Measurements from ENCODE around the gene LSM7. TPM values are rescaled to one million over a fixed set of nuclear protein-coding genes. Genes with fewer than 3 reads are reported as not detected.
"Not testable (repeated sequence)": the region's sequence is repeated elsewhere in the genome, so short reads cannot be mapped to it uniquely, and the experiment has no call there.

LSM7 gene
- total RNA-seq, 1 donor from 2014 or later = 55.9 TPM

- TF ChIP-seq CTCF (IDR thresholded peaks at IDR 0.05) = no peak
- intact Hi-C loops (cut with DNase I) = no loop called here
- Histone ChIP-seq H3K27ac (no peak overlapping the region), H3K27me3 (no peaks in the 10 kb centered on the region), H3K36me3 (peaks cover 11% of the 10 kb centered on the region), H3K9me3 (no peaks in the 10 kb centered on the region), H3K4me1 (no peaks in the 10 kb centered on the region), H3K4me3 (no peak overlapping the region)
- ATAC-seq = peak; percentile 5
- no peak for DNase-seq
Measured at GRCh38 chr19:2352121-2352520, 23.7 kb upstream of the LSM7 start.

- intact Hi-C loops (cut with DNase I) = no loop called here
- no peaks in the 10 kb centered on the region for H3K27me3 ChIP-seq
- H3K9me3 ChIP-seq = no peaks in the 10 kb centered on the region
- no peak overlapping the region for H3K27ac ChIP-seq
- no peak overlapping the region for H3K4me3 ChIP-seq
- no peak for DNase-seq
- ATAC-seq = no peak
- no peaks in the 10 kb centered on the region for H3K4me1 ChIP-seq
- TF ChIP-seq CTCF (IDR thresholded peaks at IDR 0.05) = no peak
- peaks cover 11% of the 10 kb centered on the region for H3K36me3 ChIP-seq
Measured at GRCh38 chr19:2351591-2351990, 23.2 kb upstream of the LSM7 start.

DNA sequence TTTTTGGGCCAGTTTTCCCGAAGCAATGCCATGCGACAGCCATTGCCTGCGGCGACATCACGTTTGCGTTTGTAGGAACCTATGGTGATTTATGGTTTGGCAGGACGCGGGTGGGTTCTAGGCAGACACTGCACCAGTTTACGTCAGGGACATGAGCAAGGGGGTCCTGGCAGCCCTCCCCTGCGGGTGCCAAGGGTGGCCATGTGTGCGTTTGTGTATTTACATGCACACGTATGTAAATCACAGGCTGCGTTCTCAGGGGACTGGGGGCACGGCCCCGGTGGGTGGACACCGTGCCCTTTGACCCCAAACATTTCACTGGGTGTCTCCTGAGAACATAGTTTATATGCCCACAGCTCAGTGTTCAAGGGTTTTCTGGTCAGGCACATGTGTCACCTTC lies 22.3 kb upstream of the LSM7 start:
- Histone ChIP-seq H3K4me3 (no peak overlapping the region), H3K27ac (no peak overlapping the region), H3K4me1 (no peaks in the 10 kb centered on the region), H3K27me3 (no peaks in the 10 kb centered on the region), H3K9me3 (no peaks in the 10 kb centered on the region), H3K36me3 (peaks cover 11% of the 10 kb centered on the region)
- no peak for ATAC-seq
- no peak for TF ChIP-seq CTCF (IDR thresholded peaks at IDR 0.05)
- intact Hi-C loops (cut with DNase I) = no loop called here
- no peak for DNase-seq

DNA sequence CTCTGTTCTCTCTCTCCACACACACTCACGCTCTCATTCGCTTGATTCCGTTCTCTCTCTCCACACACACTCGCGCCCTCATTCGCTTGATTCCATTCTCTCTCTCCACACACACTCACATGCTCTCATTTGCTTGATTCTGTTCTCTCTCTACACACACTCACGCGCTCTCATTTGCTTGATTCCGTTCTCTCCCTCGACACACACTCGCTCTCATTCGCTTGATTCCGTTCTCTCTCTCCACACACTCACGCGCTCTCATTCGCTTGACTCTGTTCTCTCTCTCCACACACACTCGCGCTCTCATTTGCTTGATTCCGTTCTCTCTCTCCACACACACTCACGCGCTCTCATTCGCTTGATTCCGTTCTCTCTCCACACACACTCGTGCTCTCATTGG lies 21.4 kb upstream of the LSM7 start:
- H3K27ac ChIP-seq; intact Hi-C loops (cut with DNase I); ATAC-seq: not testable (repeated sequence)

DNA sequence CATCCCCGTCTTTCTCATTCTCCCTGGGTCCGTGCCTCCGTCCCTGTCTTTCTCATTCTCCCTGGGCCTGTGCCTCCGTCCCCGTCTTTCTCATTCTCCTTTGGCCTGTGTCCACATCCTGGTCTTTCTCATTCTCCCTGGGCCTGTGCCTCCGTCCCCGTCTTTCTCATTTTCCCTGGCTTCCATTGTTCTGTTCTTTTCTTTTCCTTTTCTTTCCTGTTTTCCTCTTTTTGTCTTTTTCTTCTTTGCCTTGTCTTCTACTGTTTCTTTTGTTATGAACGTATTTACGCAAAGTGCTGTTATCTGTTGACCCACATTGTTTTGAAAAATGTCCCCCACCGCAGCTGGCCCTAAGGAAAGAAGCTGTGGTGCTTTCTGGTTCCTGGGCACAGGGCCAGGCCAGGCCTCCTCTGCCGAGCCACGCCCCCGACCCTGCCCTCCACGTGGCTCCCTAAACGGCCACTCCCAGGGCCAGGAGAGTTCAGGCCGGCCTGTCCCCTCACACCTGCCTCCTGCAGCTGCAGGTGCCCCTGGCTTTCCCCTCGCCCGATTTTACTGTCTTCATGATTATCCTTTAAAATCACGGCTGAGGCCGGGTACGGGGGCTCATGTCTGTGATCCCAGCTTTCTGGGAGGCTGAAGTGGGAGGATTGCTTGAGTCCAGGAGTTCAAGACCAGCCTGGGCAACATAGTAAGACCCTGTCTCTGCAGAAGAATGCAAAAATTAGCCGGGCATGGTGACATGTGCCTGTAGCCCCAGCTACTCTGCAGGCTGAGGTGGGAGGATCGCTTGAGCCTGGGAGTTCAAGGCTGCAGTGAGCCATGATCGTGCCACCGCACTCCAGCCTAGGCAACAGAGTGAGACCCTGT lies 17.6 kb upstream of the LSM7 start:
- Histone ChIP-seq H3K4me3 (no peak overlapping the region), H3K9me3 (no peaks in the 10 kb centered on the region), H3K4me1 (no peaks in the 10 kb centered on the region), H3K27ac (no peak overlapping the region), H3K27me3 (no peaks in the 10 kb centered on the region), H3K36me3 (peaks cover 5% of the 10 kb centered on the region)
- ATAC-seq (peak; percentile 71), DNase-seq (no peak)
- TF ChIP-seq CTCF (IDR thresholded peaks at IDR 0.05) = no peak
- intact Hi-C loops (cut with DNase I) = no loop called here

More for the DNA sequence above, 21.4 kb upstream of the LSM7 start:
- not testable (repeated sequence) for DNase-seq, H3K9me3 ChIP-seq, H3K4me3 ChIP-seq, H3K4me1 ChIP-seq, H3K27me3 ChIP-seq
- peaks cover 11% of the 10 kb centered on the region for H3K36me3 ChIP-seq

GRCh38 chr19:2345076-2345475 lies 16.7 kb upstream of the LSM7 start:
- ATAC-seq (peak; percentile 16), DNase-seq (no peak)
- Histone ChIP-seq H3K4me3 (no peak overlapping the region), H3K9me3 (no peaks in the 10 kb centered on the region), H3K36me3 (no peaks in the 10 kb centered on the region), H3K27me3 (no peaks in the 10 kb centered on the region), H3K4me1 (no peaks in the 10 kb centered on the region), H3K27ac (no peak overlapping the region)
- TF ChIP-seq CTCF (IDR thresholded peaks at IDR 0.05) = no peak
- intact Hi-C loops (cut with DNase I) = no loop called here
